Parathyroid adenoma (tissue), 2 donors: ENCODE measurements around the gene ITPR1.

Experiments used
- H2AFZ ChIP-seq: fragments of 300-600 bp; sonication (generic); one replicate; pipeline ENCODE4 v1.7.0; 2017; ENCODE audit warnings: antibody characterized with exemption, mild to moderate bottlenecking
- H3K27ac ChIP-seq: fragments of 300-600 bp; sonication (generic); one replicate; pipeline ENCODE4 v1.7.0; 2017
- H3K27me3 ChIP-seq: fragments of 300-600 bp; sonication (generic); one replicate; pipeline ENCODE4 v1.7.0; 2017; ENCODE audit warnings: low read length; ENCODE audit not compliant: control insufficient read depth, insufficient read depth
- H3K36me3 ChIP-seq: fragments of 300-600 bp; sonication (generic); one replicate; pipeline ENCODE4 v1.7.0; 2017; ENCODE audit warnings: low read length; ENCODE audit not compliant: control insufficient read depth, insufficient read depth
- H3K4me1 ChIP-seq: fragments of 300-600 bp; sonication (generic); one replicate; pipeline ENCODE4 v1.7.0; 2017; ENCODE audit warnings: control low read depth
- H3K4me2 ChIP-seq: fragments of 300-600 bp; sonication (generic); one replicate; pipeline ENCODE4 v1.7.0; 2017; ENCODE audit warnings: low read length
- H3K4me3 ChIP-seq: fragments of 300-600 bp; sonication (generic); one replicate; pipeline ENCODE4 v1.7.0; 2017; ENCODE audit warnings: low read depth, low read length
- H3K79me2 ChIP-seq: fragments of 300-600 bp; sonication (generic); one replicate; pipeline ENCODE4 v1.7.0; 2017; ENCODE audit warnings: control low read depth
- H3K9ac ChIP-seq: fragments of 300-600 bp; sonication (generic); one replicate; pipeline ENCODE4 v1.7.0; 2017; ENCODE audit warnings: mild to moderate bottlenecking
- H3K9me3 ChIP-seq: fragments of 300-600 bp; sonication (generic); one replicate; pipeline ENCODE4 v1.7.0; 2017; ENCODE audit warnings: low read length; ENCODE audit not compliant: control insufficient read depth
- TF ChIP-seq, protein P1 (sequence below): fragments of 300-600 bp; sonication (generic); IDR thresholded peaks from one replicate; pipeline ENCODE4 v1.7.0; 2017; ENCODE audit warnings: antibody characterized with exemption, mild to moderate bottlenecking
- donor health status: primary hyperparathyroidism.

The ITPR1 gene

DNA sequence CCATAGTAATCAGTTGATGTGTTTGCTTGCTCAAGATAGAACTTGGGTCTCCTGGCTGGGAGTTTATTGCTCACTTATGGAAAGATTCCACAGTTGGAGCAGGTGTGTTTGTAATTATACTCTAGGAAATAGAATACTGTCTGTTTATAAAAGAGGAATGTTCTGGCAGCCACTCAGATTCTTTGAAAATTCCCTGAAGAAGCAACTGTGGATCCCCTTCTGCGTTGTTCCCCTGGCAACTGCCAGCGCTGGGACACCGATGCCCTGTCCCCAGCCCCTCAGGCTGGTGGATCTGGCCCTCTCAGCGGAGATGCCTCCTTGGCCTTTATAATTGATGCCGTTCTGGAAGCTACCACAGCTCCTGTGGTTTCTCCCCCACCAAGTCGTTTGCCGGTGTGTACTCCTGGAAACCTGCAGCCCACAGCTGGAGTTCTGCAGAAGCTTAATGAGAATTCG, 225.9 kb downstream of the ITPR1 start:
- TF ChIP-seq, protein P1, sequence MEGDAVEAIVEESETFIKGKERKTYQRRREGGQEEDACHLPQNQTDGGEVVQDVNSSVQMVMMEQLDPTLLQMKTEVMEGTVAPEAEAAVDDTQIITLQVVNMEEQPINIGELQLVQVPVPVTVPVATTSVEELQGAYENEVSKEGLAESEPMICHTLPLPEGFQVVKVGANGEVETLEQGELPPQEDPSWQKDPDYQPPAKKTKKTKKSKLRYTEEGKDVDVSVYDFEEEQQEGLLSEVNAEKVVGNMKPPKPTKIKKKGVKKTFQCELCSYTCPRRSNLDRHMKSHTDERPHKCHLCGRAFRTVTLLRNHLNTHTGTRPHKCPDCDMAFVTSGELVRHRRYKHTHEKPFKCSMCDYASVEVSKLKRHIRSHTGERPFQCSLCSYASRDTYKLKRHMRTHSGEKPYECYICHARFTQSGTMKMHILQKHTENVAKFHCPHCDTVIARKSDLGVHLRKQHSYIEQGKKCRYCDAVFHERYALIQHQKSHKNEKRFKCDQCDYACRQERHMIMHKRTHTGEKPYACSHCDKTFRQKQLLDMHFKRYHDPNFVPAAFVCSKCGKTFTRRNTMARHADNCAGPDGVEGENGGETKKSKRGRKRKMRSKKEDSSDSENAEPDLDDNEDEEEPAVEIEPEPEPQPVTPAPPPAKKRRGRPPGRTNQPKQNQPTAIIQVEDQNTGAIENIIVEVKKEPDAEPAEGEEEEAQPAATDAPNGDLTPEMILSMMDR: no peak
- Histone ChIP-seq H3K27me3 (no peaks in the 10 kb centered on the region), H3K79me2 (no peaks in the 10 kb centered on the region), H3K36me3 (no peaks in the 10 kb centered on the region), H2AFZ (no peak overlapping the region), H3K9me3 (no peaks in the 10 kb centered on the region), H3K4me2 (no peak overlapping the region), H3K27ac (peak overlapping the region; percentile 88), H3K4me3 (no peak overlapping the region), H3K4me1 (peaks cover 41% of the 10 kb centered on the region), H3K9ac (no peak overlapping the region)

DNA sequence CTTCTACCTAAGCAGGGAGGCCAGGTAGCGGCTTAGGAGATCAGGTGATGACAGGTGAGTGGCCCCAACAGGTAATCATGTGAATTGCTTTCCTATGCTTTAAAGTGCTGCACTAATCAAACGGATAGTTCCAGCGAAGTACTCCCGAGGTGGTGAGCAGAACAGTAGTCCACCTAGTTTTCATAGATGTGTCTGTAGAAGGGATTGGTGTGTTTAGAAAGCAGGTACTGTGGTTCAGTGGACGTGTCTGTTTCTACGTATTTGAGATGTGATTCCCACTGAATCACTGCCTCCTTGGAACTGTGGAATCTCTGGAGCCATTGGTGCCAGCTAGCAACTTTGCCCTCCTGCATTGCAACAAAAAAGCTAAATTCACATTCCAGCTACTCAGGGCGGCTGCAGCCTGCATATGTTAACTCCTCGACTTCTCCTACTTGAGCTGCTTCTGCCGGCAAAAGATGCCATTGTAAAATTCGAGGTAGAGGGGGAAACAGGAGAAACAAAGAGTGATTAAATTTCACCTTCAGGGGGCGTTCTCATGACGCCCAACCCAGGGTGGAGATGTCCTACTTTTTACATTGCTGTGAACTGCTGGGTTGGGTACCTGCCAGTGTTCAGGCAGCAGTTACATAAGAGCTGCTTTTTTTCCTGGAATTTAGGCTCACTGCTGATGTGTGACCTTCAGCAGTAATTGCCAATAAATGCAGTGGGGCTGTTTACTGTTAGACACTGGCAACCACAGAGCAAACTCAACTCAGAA, 227.3 kb downstream of the ITPR1 start:
- Histone ChIP-seq H3K79me2 (no peaks in the 10 kb centered on the region), H3K9ac (no peak overlapping the region)
- TF ChIP-seq, protein P1: peak; percentile 61

DNA sequence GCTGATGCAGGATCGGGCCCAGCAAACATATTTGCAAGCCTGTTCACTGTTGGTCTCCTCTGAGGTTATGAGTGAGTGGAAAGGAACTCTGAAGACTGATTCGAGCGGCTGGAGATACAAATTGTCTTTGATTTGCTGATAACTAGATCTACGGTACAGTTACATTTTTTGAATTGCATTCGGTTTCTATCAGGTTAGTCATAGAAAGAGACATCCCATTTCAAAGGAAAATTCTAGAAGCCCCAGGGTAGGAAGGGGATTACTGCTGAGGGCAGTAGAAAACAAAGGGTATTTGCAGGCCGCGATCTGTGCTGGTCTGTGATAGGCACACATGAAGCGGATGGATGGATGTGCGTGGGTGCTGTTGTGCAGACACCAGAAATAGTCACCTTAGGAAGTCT, 228.4 kb downstream of the ITPR1 start:
- peak overlapping the region; percentile 25 for H3K4me3 ChIP-seq
- H3K36me3 ChIP-seq: no peaks in the 10 kb centered on the region
- H3K79me2 ChIP-seq: no peaks in the 10 kb centered on the region
- peak overlapping the region; percentile 88 for H3K27ac ChIP-seq
- TF ChIP-seq, protein P1: no peak
- peak overlapping the region; percentile 36 for H2AFZ ChIP-seq
- H3K9me3 ChIP-seq: no peaks in the 10 kb centered on the region
- H3K9ac ChIP-seq: no peak overlapping the region
- peak overlapping the region; percentile 10 for H3K4me2 ChIP-seq
- H3K4me1 ChIP-seq: peaks cover 46% of the 10 kb centered on the region
- H3K27me3 ChIP-seq: no peaks in the 10 kb centered on the region

More for the DNA sequence above, 227.3 kb downstream of the ITPR1 start:
- Histone ChIP-seq H2AFZ (peak overlapping the region; percentile 56), H3K4me2 (peak overlapping the region; percentile 24), H3K27ac (peak overlapping the region; percentile 88), H3K4me3 (no peak overlapping the region), H3K27me3 (no peaks in the 10 kb centered on the region), H3K9me3 (no peaks in the 10 kb centered on the region), H3K4me1 (peaks cover 46% of the 10 kb centered on the region), H3K36me3 (no peaks in the 10 kb centered on the region)

DNA sequence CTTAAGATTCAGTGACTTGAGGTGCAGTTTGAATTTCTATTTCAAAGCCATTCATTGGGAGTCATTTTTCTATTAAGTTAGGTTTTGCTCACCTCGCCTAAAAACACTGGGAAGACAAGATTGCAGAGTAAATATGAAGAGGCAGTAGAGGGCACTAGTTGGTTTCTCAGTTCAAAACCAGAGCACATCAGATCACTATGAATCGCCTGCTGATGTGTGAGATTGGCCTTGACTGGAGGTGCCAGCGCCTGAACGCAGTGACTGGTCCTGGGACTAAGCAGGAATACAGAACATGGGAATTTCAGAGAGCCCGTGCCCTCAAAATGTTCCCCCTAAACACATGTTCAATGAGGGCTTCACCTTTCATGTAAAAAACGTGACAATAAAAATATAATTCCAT, 229.0 kb downstream of the ITPR1 start:
- TF ChIP-seq, protein P1: peak; percentile 57
- Histone ChIP-seq H3K27ac (peak overlapping the region; percentile 88), H3K36me3 (no peaks in the 10 kb centered on the region), H3K4me1 (peaks cover 46% of the 10 kb centered on the region), H3K79me2 (no peaks in the 10 kb centered on the region), H3K27me3 (no peaks in the 10 kb centered on the region), H3K9ac (no peak overlapping the region), H3K4me2 (no peak overlapping the region), H3K4me3 (no peak overlapping the region), H2AFZ (no peak overlapping the region), H3K9me3 (no peaks in the 10 kb centered on the region)
